Stimulated activated CD4-positive, alpha-beta T cell treated with anti-CD3 and anti-CD28 coated beads, Interleukin-1b, Interleukin-23, amount 100 ng/mL, for 48 hours (primary cell): ENCODE results near the gene LACTB.

Experiments used
- DNase-seq: peaks from one replicate; pipeline ENCODE4 v3.0.0-alpha.2; 2020

LACTB gene

DNA sequence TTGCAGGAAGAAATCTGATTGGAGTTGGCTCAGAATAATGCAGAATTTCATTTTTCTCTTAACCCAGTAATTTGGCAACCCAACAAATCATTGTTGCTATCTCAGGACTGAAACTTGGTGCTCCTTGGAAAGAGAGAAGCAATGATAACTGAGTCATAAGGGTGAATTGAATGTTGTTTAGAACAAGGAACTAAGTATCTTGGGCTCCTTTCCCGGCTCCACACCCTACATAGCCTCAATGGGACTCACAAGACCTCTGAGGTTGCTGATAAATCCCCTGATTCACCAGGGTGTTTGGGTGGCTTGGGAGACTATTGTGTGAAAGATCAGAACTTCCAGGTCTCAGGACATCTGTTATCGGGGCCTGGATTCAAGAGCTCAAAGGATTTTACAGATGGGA lies 60.0 kb downstream of the LACTB start:
- DNase-seq: no peak

DNA sequence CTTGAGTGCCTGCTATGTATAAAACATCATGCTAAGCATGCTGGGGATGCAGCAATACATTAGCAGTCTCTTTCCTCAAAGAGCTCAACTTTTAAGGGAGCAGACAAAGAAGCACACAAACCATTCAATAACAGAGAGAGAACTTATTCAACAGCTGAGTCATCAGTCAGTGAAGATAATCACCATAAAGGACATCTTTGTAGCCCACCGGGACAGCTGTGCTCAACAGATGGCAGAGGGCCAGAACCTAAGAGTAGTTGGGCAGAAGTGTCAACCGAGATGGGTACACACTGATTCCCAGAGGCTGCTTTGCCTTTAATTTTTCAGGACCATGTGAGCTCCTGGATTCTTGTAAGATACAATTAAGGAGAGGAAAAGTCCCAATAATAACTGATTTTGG lies 63.5 kb downstream of the LACTB start:
- DNase-seq: no peak

GRCh38 chr15:63186065-63186464 lies 64.4 kb downstream of the LACTB start:
- no peak for DNase-seq

DNA sequence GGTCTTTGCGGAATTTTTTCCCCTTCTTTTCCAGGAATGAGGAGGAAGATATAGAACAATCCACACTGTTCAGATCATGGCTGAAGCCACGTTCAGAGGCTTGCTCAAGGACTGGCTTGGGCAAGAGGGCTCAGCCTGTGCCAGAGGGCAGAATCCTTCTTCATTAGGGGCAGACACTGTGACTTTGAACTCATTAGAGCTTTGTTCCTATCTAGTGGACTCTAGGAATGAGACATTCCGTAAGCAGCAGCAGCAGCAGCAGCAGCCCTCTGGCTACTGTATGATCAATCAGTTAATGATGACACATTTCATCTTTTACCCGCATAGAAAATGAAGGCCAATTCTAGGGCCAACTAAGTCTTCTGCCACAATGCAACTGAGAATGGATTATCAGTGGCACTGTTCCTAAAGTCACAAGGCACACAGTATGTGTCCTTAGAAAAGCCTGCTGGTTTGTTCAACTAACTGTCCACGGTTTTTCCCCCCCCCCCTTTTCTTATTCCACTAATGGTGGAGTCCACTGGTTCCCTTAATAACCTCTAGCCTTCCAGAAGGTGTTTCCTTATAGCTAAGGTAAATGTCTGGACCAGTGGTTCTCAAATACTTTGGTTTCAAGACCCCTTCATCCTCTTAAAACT lies 66.0 kb downstream of the LACTB start:
- DNase-seq: no peak

GRCh38 chr15:63188247-63188925 lies 66.7 kb downstream of the LACTB start:
- DNase-seq: peak; percentile 37

GRCh38 chr15:63188926-63189871 lies 67.5 kb downstream of the LACTB start, which contains the start of gene RAB8B:
Gene RAB8B, plus strand, starts transcription at chr15:63189606. Its CDS starts 19 bp downstream, at chr15:63189625.
- DNase-seq: peak; percentile 98

DNA sequence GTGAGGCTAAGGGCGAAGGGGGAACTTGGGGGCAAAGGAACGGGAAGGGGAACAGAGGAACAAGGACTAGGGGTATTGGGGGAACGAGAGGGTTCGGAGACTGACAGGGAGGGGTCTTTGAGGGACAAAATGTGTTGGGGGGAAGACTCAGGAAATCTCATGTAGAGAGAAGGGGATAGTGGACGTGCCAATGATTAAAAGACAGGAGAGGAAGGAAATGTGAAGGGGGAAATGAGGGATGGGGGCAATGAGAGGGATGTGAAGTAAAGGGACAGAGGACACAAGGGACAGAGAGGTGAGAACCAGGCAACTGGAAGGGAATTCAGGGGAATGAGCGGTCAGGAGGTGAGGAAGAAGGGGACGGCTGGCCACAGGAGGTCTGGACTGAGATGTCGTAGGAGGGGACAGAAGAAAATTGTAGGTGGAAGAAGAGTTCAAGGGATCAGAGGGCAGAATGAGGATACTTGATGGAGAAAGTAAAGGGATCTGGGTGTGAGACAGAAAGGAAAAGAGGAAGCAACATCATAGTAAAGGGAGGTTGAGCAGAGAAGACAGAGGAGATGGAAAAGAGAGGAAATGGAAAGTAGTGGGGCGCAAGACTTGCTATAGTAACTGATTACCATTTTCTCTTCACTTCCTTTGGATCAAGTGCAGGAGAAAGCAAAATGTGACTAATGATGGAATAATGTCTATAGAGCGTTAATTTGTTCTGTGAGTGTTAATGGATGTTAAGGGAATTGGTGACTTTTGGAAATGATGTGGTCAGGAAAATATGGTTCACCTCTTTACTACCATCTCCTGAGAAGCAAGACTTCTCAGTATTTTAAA lies 68.5 kb downstream of the LACTB start:
- DNase-seq: no peak

- no peak for DNase-seq
Measured at GRCh38 chr15:63190769-63191649, 69.3 kb downstream of the LACTB start.
